ENCODE measurements around the gene LDLRAD3. TPM values are rescaled to one million over a fixed set of nuclear protein-coding genes. Genes with fewer than 3 reads are reported as not detected.

LDLRAD3 gene
- total RNA-seq, 4 donors from 2014 or later: 39.7 to 50.9 (median 46.0) TPM

DNA sequence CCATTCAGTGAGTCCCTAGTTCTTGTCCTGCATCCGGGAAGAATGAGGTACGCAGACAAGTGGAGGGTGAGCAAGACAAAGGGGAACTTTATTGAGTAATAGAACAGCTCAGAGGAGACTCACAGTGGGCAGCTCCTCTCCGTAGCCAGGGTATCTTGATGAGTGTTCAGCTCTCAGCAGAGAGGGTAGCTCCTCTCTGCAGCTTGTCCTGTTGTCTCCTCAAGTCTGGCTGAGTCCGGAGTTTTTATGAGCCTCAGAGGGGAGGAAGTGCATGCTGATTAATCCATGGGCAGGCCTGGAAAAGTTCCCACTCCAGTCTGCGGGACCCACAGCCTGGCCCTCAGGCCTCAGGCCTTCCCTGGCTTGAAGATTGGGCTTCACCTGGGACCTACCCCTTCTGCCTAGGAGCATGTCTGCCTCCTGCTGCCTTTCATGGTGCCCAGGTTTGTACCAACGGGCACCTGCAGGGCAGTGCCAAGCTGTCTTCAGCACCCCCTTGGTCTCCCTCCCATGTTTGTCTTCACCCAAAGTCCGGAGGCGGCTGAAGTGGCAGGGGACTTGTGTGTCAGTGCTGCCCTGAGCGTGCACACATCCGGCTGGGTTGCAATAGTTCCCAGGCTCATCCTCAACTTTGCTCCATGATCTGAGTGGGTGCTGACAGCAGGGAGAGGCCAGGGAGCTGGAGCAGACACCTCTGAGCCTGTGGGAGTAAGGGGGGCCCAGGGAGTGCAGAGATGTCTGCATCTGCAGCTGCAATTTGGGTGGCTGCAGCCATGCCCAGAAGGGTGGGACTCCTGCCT, 134.2 kb downstream of the LDLRAD3 start:
- H3K36me3 ChIP-seq: peaks cover 11% of the 10 kb centered on the region
- WGBS: 100% methylated on average over 3 of the region's 10 CpGs
- DNase-seq (ENCODE audit: low spot score in 2 of 2): no peak
- no peaks in the 10 kb centered on the region for H3K9me3 ChIP-seq
- no peak overlapping the region for H3K4me3 ChIP-seq
- H3K27me3 ChIP-seq: no peaks in the 10 kb centered on the region
- H3K27ac ChIP-seq: no peak overlapping the region
- TF ChIP-seq EP300 (IDR thresholded peaks at IDR 0.05) (no peak), POLR2AphosphoS5 (IDR thresholded peaks at IDR 0.05) (no peak), POLR2A (IDR thresholded peaks at IDR 0.05) (no peak), CTCF (IDR thresholded peaks at IDR 0.05) (no peak)
- H3K4me1 ChIP-seq: peaks cover 17% of the 10 kb centered on the region

DNA sequence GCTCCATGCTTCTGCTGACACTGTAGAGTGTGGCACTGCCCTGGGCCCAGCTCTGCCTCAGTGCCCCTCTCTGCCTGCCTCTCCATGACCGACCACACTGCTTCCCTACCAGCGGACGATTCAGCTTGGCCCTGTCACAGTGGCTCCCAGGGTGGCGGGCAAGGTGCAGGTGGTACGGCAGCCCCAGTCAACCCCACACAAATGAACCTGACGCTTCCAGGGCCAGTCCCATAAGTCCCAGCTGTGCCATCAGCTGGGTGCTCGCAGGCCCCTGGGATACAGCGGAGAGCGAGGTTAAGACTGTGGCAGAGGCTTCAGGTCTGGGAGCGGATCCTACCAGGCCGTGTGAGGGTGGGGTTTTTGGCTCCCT, 134.8 kb downstream of the LDLRAD3 start:
- WGBS: 97% methylated on average over 5 of the region's 11 CpGs
- DNase-seq (ENCODE audit: low spot score in 2 of 2): no peak
- peaks cover 11% of the 10 kb centered on the region for H3K4me1 ChIP-seq
- no peaks in the 10 kb centered on the region for H3K9me3 ChIP-seq
- H3K36me3 ChIP-seq: peaks cover 11% of the 10 kb centered on the region
- no peaks in the 10 kb centered on the region for H3K27me3 ChIP-seq
- no peak overlapping the region for H3K4me3 ChIP-seq
- no peak overlapping the region for H3K27ac ChIP-seq
- TF ChIP-seq POLR2A (IDR thresholded peaks at IDR 0.05): no peak
- TF ChIP-seq EP300 (IDR thresholded peaks at IDR 0.05): no peak
- no peak for TF ChIP-seq CTCF (IDR thresholded peaks at IDR 0.05)
- no peak for TF ChIP-seq POLR2AphosphoS5 (IDR thresholded peaks at IDR 0.05)

GRCh38 chr11:36079878-36080675, 136.2 kb downstream of the LDLRAD3 start:
- Histone ChIP-seq H3K36me3 (peaks cover 20% of the 10 kb centered on the region), H3K9me3 (no peaks in the 10 kb centered on the region), H3K27ac (no peak overlapping the region), H3K27me3 (no peaks in the 10 kb centered on the region), H3K4me3 (no peak overlapping the region), H3K4me1 (peaks cover under 1% of the 10 kb centered on the region)
- DNase-seq (ENCODE audit: low spot score in 2 of 2): no peak
- 76% methylated on average over 7 of the region's 7 CpGs for WGBS
- no peak for TF ChIP-seq EP300 (IDR thresholded peaks at IDR 0.05)
- no peak for TF ChIP-seq CTCF (IDR thresholded peaks at IDR 0.05)
- no peak for TF ChIP-seq POLR2A (IDR thresholded peaks at IDR 0.05)
- TF ChIP-seq POLR2AphosphoS5 (IDR thresholded peaks at IDR 0.05): no peak

GRCh38 chr11:36081274-36081945, 137.5 kb downstream of the LDLRAD3 start:
- H3K36me3 ChIP-seq: peaks cover 27% of the 10 kb centered on the region
- WGBS: 94% methylated on average over 11 of the region's 11 CpGs
- no peak overlapping the region for H3K27ac ChIP-seq

More at GRCh38 chr11:36081274-36081945, 137.5 kb downstream of the LDLRAD3 start:
- TF ChIP-seq EP300 (IDR thresholded peaks at IDR 0.05) (no peak), CTCF (IDR thresholded peaks at IDR 0.05) (no peak), POLR2AphosphoS5 (IDR thresholded peaks at IDR 0.05) (no peak)
- Histone ChIP-seq H3K9me3 (no peaks in the 10 kb centered on the region), H3K4me3 (no peak overlapping the region), H3K27me3 (no peaks in the 10 kb centered on the region), H3K4me1 (no peaks in the 10 kb centered on the region)
- no peak for DNase-seq (ENCODE audit: low spot score in 2 of 2)

Data from suprapubic skin (tissue), 4 donors.